GM12875 (cell line): Measurements from ENCODE around the gene ARRDC4.

Source experiments
- H3K4me3 ChIP-seq: one replicate; pipeline ENCODE4 v1.5.1; 2011; ENCODE audit warnings: low read depth, low read length, control low read depth
- TF ChIP-seq, protein P1 (sequence below): IDR thresholded peaks from 2 replicates; pipeline ENCODE4 v1.5.1; 2011; ENCODE audit warnings: low read depth, mild to moderate bottlenecking, control low read depth, inconsistent platforms, low read length, moderate library complexity, borderline replicate concordance; ENCODE audit not compliant: insufficient read depth

The ARRDC4 gene

DNA sequence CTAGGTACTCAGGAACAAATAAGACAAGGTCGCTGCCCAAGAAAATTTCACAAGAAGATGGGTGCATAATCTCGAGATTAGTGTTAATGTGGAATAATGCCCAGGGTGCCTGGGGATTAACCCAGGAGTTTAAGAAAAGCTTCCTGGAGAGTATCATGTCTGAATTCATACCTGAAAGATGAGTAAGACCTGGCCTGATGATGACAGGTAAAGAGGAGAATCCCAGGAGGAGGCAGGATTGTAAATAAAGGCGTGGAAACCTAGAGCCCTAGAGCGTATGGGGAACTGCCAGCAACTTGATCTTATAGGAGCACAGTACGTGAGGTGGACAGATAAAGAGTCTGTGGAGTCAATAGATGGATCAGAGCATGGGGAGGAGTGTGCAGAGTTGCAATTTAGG is 43.0 kb downstream of the ARRDC4 start:
- TF ChIP-seq, protein P1, sequence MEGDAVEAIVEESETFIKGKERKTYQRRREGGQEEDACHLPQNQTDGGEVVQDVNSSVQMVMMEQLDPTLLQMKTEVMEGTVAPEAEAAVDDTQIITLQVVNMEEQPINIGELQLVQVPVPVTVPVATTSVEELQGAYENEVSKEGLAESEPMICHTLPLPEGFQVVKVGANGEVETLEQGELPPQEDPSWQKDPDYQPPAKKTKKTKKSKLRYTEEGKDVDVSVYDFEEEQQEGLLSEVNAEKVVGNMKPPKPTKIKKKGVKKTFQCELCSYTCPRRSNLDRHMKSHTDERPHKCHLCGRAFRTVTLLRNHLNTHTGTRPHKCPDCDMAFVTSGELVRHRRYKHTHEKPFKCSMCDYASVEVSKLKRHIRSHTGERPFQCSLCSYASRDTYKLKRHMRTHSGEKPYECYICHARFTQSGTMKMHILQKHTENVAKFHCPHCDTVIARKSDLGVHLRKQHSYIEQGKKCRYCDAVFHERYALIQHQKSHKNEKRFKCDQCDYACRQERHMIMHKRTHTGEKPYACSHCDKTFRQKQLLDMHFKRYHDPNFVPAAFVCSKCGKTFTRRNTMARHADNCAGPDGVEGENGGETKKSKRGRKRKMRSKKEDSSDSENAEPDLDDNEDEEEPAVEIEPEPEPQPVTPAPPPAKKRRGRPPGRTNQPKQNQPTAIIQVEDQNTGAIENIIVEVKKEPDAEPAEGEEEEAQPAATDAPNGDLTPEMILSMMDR = no peak
- H3K4me3 ChIP-seq = no peak overlapping the region

DNA sequence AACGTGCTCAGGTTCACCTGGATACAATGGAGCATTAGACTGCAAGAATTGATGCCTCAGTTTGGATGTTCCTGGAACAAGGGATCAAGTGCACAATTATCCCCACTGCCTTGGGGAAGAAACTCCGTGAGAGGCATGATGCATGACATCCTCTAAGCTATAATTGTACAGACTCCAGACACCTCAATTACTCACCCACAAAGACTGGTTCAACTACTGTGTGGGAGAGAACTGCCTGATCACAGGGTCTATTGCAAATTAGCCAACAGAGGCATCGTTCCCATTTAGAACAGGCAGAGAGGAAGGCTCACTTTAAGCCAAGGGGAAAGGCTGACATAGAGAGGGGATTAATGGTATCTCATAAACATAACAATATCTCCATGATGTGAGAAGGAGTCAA is 43.5 kb downstream of the ARRDC4 start:
- TF ChIP-seq, protein P1 = no peak

DNA sequence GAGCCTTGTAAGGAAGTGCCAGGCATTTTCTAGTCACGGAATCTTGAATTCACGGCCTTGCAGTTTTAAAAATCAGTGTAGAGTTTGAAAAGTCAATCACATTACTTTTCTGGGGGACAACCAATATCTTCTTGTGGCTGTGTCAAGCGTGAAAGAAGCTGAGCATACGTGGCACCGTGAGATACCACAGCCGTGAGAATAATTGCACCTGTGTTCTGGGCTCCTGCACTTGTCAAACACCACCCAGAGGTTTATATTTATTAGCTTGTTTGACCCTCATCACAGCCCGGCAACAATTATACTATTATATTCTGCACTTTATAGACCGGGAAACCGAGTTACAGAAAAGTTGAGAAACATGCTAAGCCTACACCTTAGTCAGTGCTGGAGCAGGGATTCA is 45.2 kb downstream of the ARRDC4 start:
- TF ChIP-seq, protein P1 = no peak
- no peak overlapping the region for H3K4me3 ChIP-seq

More for the DNA sequence above, 43.5 kb downstream of the ARRDC4 start:
- H3K4me3 ChIP-seq = no peak overlapping the region

DNA sequence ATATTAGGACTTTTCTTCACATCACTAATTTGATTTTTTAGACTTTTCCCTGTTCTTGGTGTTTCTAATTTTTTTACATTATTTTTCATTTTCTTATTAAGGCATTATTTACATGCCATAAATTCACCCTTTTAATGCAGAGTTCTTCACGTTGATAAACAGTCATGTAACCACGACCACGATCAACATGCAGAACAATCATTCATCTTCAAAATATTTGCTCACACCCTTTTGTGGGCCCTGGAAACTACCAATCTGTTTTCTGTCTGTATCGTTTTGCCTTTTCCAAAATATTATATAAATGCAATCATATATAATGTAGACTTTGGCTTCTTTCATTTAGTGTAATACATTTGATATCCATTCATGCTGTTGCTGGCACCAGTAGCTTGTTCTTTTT is 48.7 kb downstream of the ARRDC4 start:
- TF ChIP-seq, protein P1 = no peak
- no peak overlapping the region for H3K4me3 ChIP-seq

DNA sequence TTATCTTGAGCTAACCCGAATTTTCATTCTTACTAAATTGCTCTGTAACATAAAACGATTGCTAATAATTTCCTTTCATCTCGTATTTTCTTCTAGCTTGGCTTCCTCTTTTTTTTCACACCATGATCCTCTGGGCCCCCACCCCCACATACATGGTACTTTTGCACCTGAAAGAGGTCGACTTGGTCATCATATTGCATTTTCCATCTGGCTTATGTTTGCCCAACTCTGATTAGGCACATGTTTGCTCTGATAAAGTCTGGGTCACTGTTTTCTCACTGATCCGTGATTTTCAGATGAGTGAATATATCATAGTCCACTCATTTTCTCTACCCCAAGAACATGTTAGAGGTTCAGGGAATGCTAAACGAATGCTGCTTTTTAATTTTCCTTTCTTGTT is 49.5 kb downstream of the ARRDC4 start:
- no peak overlapping the region for H3K4me3 ChIP-seq
- TF ChIP-seq, protein P1 = no peak

DNA sequence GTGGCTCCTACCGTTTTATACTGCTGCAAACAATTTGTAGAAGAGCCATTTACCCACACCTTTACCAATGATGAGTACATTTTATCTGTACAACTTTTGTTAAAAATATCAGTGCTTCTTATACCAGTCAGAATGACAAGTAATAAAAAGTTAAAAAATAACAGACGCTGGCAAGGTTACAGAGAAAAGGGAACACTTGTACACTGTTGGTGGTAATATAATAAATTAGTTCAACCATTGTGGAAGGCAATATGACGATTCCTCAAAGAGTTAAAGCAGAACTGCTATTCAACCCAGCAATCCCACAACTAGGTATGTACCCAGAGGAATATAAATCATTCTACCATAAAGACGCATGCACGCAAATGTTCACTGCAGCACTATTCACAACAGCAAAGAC is 51.9 kb downstream of the ARRDC4 start:
- no peak overlapping the region for H3K4me3 ChIP-seq
- TF ChIP-seq, protein P1 = no peak

DNA sequence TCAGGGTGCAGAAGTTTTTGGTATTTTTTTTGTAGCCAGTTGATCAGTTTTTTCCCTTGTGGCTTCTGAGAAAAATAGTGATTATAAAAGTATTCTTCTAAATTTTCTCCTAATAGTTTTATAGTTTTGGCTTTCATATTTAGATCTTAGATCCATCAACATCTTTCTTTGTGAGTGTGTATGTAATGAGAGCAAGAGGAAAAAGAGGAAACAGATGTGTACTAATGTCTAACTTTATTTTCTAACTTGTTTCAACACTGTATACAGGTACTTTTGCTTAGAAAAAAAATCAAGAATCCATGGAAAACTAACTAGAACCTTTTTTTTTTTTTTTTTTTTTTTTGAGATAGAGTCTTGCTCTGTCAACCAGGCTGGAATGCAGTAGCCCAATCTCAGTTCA is 53.1 kb downstream of the ARRDC4 start:
- TF ChIP-seq, protein P1 = no peak
- H3K4me3 ChIP-seq = no peak overlapping the region
